GM23338 (cell line): Measurements from ENCODE around the gene GP9. TPM values are rescaled to one million over a fixed set of nuclear protein-coding genes. Genes with fewer than 3 reads are reported as not detected.

Source experiments
- ATAC-seq: fragments of 200-7000 bp; cut with Tn5 transposase; 3 replicates; pipeline ENCODE4 v1.9.1; 2020
- DNase-seq: peaks from one replicate; pipeline ENCODE4 v3.0.0-alpha.2; 2015; ENCODE audit warnings: low spot score
- H2AFZ ChIP-seq: fragments of 200-600 bp; sonication (generic); 2 replicates; pipeline ENCODE4 v1.8.0; 2016; ENCODE audit warnings: antibody characterized with exemption, mild to moderate bottlenecking, moderate library complexity
- H3F3A ChIP-seq: fragments of 200-600 bp; sonication (generic); replicated peaks from 2 replicates; pipeline ENCODE4 v1.8.0; 2017; ENCODE audit warnings: antibody characterized with exemption, mixed run types, low read depth
- H3K27ac ChIP-seq: fragments of 200-600 bp; sonication (generic); 2 replicates; pipeline ENCODE4 v1.6.1; 2016; ENCODE audit warnings: low read depth
- H3K27me3 ChIP-seq: fragments of 200-600 bp; sonication (generic); 2 replicates; pipeline ENCODE4 v1.8.0; 2016; ENCODE audit warnings: mild to moderate bottlenecking, mixed run types, moderate library complexity; ENCODE audit not compliant: insufficient read depth
- H3K36me3 ChIP-seq: fragments of 200-600 bp; sonication (generic); 2 replicates; pipeline ENCODE4 v1.8.0; 2016; ENCODE audit warnings: mild to moderate bottlenecking; ENCODE audit not compliant: insufficient read depth
- H3K4me1 ChIP-seq: fragments of 200-600 bp; sonication (generic); 2 replicates; pipeline ENCODE4 v1.8.0; 2016; ENCODE audit warnings: mild to moderate bottlenecking, moderate library complexity; ENCODE audit not compliant: insufficient read depth
- H3K4me2 ChIP-seq: fragments of 200-600 bp; sonication (generic); 2 replicates; pipeline ENCODE4 v1.7.1; 2017; ENCODE audit warnings: mixed run types
- H3K4me3 ChIP-seq: fragments of 200-600 bp; sonication (generic); 2 replicates; pipeline ENCODE4 v1.6.1; 2016; ENCODE audit warnings: mixed run types
- H3K79me2 ChIP-seq: fragments of 200-600 bp; sonication (generic); replicated peaks from 2 replicates; pipeline ENCODE4 v1.8.0; 2017; ENCODE audit warnings: mild to moderate bottlenecking; ENCODE audit not compliant: insufficient read depth
- H3K9me2 ChIP-seq: fragments of 200-600 bp; sonication (generic); 2 replicates; pipeline ENCODE4 v1.8.0; 2017; ENCODE audit not compliant: insufficient read depth
- H4K20me1 ChIP-seq: fragments of 200-600 bp; sonication (generic); replicated peaks from 2 replicates; pipeline ENCODE4 v1.8.0; 2017; ENCODE audit warnings: mild to moderate bottlenecking; ENCODE audit not compliant: insufficient read depth
- H3K27ac Mint-ChIP-seq: 2 replicates; pipeline ENCODE4 v1.8.0; 2020; ENCODE audit warnings: inconsistent platforms, mild to moderate bottlenecking, moderate library complexity, mixed read lengths
- H3K27me3 Mint-ChIP-seq: 3 replicates; pipeline ENCODE4 v1.8.0; 2022; ENCODE audit warnings: low read depth, mild to moderate bottlenecking, moderate library complexity, mixed read lengths, inconsistent platforms; ENCODE audit not compliant: insufficient read depth, poor library complexity
- H3K36me3 Mint-ChIP-seq: 3 replicates; pipeline ENCODE4 v1.8.0; 2021; ENCODE audit warnings: low read depth, mild to moderate bottlenecking, inconsistent platforms, moderate library complexity, mixed read lengths
- H3K4me1 Mint-ChIP-seq: 3 replicates; pipeline ENCODE4 v1.8.0; 2020; ENCODE audit warnings: mild to moderate bottlenecking, inconsistent platforms, mixed read lengths
- H3K4me3 Mint-ChIP-seq: 3 replicates; pipeline ENCODE4 v1.8.0; 2021; ENCODE audit warnings: moderate library complexity, mild to moderate bottlenecking, inconsistent platforms, mixed read lengths
- H3K9me3 Mint-ChIP-seq: 3 replicates; pipeline ENCODE4 v1.8.0; 2020; ENCODE audit warnings: moderate library complexity, mild to moderate bottlenecking, inconsistent platforms, mixed read lengths
- CREB1 ChIP-seq: fragments of 250-450 bp; sonication (Bioruptor Pico); IDR thresholded peaks from 2 replicates; pipeline ENCODE4 v1.5.0; 2020; ENCODE audit warnings: low read depth, mild to moderate bottlenecking, moderate library complexity
- CTCF ChIP-seq, 2 experiments: fragments of 200-600 bp in 1 of 2; sonication (generic) in 1 of 2; conservative IDR thresholded peaks; 2 replicates each; pipeline versions ENCODE4 v1.5.1 to v1.6.1; 2016 to 2017; ENCODE audit warnings: antibody characterized with exemption in 2 of 2, low read depth in 2 of 2, mild to moderate bottlenecking in 2 of 2, moderate library complexity in 1 of 2
- ETS1 ChIP-seq: IDR thresholded peaks from 2 replicates; pipeline ENCODE4 v1.6.1; 2016; ENCODE audit warnings: antibody characterized with exemption
- EZH2 ChIP-seq: fragments of 200-600 bp; sonication (generic); IDR thresholded peaks from one replicate; pipeline ENCODE4 v1.8.0; 2017; ENCODE audit warnings: antibody characterized with exemption, mild to moderate bottlenecking, low read depth; ENCODE audit not compliant: unreplicated experiment
- EZH2phosphoT487 ChIP-seq: fragments of 200-600 bp; sonication (generic); IDR thresholded peaks from one replicate; pipeline ENCODE4 v1.8.1; 2018; ENCODE audit warnings: antibody characterized with exemption; ENCODE audit not compliant: unreplicated experiment
- JUNB ChIP-seq: IDR thresholded peaks from one replicate; pipeline ENCODE4 v1.6.1; 2016; ENCODE audit warnings: antibody characterized with exemption; ENCODE audit not compliant: unreplicated experiment
- NANOG ChIP-seq: IDR thresholded peaks from 2 replicates; pipeline ENCODE4 v1.6.1; 2016; ENCODE audit warnings: antibody characterized with exemption, borderline replicate concordance
- POLR2AphosphoS5 ChIP-seq: IDR thresholded peaks from 2 replicates; pipeline ENCODE4 v1.6.1; 2016; ENCODE audit warnings: antibody characterized with exemption, low read depth
- STAT1 ChIP-seq: IDR thresholded peaks from one replicate; pipeline ENCODE4 v1.6.1; 2016; ENCODE audit warnings: antibody characterized with exemption; ENCODE audit not compliant: unreplicated experiment
- ZNF114 ChIP-seq: fragments of 250-450 bp; sonication (Bioruptor Pico); IDR thresholded peaks from 2 replicates; pipeline ENCODE4 v1.5.0; 2020; ENCODE audit warnings: mild to moderate bottlenecking, moderate library complexity
- ZNF331 ChIP-seq: fragments of 250-450 bp; sonication (Bioruptor Pico); IDR thresholded peaks from 2 replicates; pipeline ENCODE4 v1.5.0; 2020; ENCODE audit warnings: low read depth, mild to moderate bottlenecking, moderate library complexity
- ZNF462 ChIP-seq: fragments of 250-450 bp; sonication (Bioruptor Pico); IDR thresholded peaks from 2 replicates; pipeline ENCODE4 v1.5.0; 2020; ENCODE audit warnings: mild to moderate bottlenecking, moderate library complexity
- polyA plus RNA-seq: library from polyadenylated mRNA; unstranded; fragments of >200 nt; fragmentation: Nextera tagmentation; extraction: Ambion mirVana; gene quantifications from 2 replicates; pipeline ENCODE4 v1.2.1, GENCODE V29; 2016
- total RNA-seq: library from RNA; depleted of rRNA; stranded (reverse); fragments of >200 nt; shearing (Covaris generic); gene quantifications from 2 replicates; pipeline ENCODE4 v1.2.3, GENCODE V29; 2014
- TF ChIP-seq, protein P1 (sequence below): IDR thresholded peaks from one replicate; pipeline ENCODE4 v1.6.1; 2018; ENCODE audit warnings: antibody characterized with exemption; ENCODE audit not compliant: unreplicated experiment

GP9 gene
- total and polyA plus RNA-seq, 2 experiments from 2014 or later = not detected

DNA sequence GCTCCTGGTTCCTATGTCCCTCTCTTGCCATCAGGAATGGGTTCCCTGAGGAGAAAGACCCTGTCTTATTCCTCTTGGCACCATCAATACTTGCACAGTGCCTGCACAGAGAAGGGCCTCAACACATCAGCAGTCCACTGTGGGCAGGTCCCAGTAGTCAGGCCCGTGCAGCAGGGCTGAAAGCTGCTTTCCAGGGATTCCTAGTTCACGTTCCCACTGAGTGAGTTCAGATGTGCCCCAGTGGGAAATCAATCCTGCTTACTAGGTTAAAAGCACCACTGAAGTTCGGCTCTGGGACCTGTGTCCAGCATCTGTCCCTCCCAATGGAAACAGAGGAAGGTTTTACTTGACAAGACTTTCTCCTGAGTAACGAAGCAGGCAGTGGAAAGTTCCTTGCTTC lies 45.3 kb downstream of the GP9 start:
- H3K27me3 Mint-ChIP-seq = peaks cover 9% of the 10 kb centered on the region
- peaks cover 65% of the 10 kb centered on the region for H3K79me2 ChIP-seq

More for the DNA sequence above, 45.3 kb downstream of the GP9 start:
- Mint-ChIP-seq H3K4me3 (no peak overlapping the region), H3K27ac (no peak overlapping the region), H3K4me1 (no peaks in the 10 kb centered on the region), H3K9me3 (no peaks in the 10 kb centered on the region), H3K36me3 (peaks cover 8% of the 10 kb centered on the region; the same call in 2 of the 3 replicates)
- Histone ChIP-seq H3K4me1 (no peaks in the 10 kb centered on the region), H3K9me2 (no peaks in the 10 kb centered on the region), H3K27me3 (no peaks in the 10 kb centered on the region), H3K4me2 (no peak overlapping the region), H4K20me1 (peaks cover 22% of the 10 kb centered on the region), H3K36me3 (no peaks in the 10 kb centered on the region), H3F3A (no peaks in the 10 kb centered on the region), H2AFZ (no peak overlapping the region), H3K4me3 (no peak overlapping the region), H3K27ac (no peak overlapping the region)
- TF ChIP-seq ZNF462 (CRISPR knock-in tag) = no peak
- TF ChIP-seq, protein P1, sequence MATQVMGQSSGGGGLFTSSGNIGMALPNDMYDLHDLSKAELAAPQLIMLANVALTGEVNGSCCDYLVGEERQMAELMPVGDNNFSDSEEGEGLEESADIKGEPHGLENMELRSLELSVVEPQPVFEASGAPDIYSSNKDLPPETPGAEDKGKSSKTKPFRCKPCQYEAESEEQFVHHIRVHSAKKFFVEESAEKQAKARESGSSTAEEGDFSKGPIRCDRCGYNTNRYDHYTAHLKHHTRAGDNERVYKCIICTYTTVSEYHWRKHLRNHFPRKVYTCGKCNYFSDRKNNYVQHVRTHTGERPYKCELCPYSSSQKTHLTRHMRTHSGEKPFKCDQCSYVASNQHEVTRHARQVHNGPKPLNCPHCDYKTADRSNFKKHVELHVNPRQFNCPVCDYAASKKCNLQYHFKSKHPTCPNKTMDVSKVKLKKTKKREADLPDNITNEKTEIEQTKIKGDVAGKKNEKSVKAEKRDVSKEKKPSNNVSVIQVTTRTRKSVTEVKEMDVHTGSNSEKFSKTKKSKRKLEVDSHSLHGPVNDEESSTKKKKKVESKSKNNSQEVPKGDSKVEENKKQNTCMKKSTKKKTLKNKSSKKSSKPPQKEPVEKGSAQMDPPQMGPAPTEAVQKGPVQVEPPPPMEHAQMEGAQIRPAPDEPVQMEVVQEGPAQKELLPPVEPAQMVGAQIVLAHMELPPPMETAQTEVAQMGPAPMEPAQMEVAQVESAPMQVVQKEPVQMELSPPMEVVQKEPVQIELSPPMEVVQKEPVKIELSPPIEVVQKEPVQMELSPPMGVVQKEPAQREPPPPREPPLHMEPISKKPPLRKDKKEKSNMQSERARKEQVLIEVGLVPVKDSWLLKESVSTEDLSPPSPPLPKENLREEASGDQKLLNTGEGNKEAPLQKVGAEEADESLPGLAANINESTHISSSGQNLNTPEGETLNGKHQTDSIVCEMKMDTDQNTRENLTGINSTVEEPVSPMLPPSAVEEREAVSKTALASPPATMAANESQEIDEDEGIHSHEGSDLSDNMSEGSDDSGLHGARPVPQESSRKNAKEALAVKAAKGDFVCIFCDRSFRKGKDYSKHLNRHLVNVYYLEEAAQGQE = no peak
- no peak for TF ChIP-seq JUNB
- no peak for TF ChIP-seq STAT1
- TF ChIP-seq EZH2 = no peak
- no peak for TF ChIP-seq EZH2phosphoT487
- no peak for TF ChIP-seq CTCF (conservative IDR thresholded peaks at IDR 0.05; ENCODE audit: low read depth in 2 of 2)
- no peak for TF ChIP-seq CREB1
- TF ChIP-seq POLR2AphosphoS5 = no peak
- no peak for TF ChIP-seq NANOG
- no peak for TF ChIP-seq ZNF114
- TF ChIP-seq ETS1 = no peak
- no peak for TF ChIP-seq ZNF331 (CRISPR knock-in tag)
- ATAC-seq (no peak), DNase-seq (no peak)
